ENCODE data around the gene OR10G8.
"Not testable (repeated sequence)": the region's sequence is repeated elsewhere in the genome, so short reads cannot be mapped to it uniquely, and the experiment has no call there.

The OR10G8 gene, protein sequence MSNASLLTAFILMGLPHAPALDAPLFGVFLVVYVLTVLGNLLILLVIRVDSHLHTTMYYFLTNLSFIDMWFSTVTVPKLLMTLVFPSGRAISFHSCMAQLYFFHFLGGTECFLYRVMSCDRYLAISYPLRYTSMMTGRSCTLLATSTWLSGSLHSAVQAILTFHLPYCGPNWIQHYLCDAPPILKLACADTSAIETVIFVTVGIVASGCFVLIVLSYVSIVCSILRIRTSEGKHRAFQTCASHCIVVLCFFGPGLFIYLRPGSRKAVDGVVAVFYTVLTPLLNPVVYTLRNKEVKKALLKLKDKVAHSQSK

DNA sequence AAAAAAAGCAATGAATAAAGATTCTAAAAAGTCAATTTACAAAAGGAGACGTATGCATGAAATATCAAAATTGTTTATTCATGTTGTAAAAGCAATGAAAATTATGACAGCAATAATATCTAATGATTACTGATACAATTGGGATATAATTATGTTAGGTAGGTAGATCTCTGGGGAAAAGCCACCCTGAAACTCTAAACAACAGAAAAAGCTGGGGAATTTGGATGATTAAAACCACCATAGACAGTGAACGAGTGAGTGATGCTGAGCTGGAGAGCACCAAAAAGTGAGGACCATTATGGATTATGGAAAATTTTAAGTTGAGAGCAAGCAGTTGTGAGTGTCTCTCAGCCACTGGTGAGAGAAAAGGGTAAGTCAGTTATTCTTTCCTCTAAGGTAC lies at the start of gene OR10G8:
OR10G8 (plus strand) TSS at position 301 of the 400 bp plus-strand sequence. CDS start 2,825 bp downstream, outside the sequence.
- no peak for DNase-seq

DNA sequence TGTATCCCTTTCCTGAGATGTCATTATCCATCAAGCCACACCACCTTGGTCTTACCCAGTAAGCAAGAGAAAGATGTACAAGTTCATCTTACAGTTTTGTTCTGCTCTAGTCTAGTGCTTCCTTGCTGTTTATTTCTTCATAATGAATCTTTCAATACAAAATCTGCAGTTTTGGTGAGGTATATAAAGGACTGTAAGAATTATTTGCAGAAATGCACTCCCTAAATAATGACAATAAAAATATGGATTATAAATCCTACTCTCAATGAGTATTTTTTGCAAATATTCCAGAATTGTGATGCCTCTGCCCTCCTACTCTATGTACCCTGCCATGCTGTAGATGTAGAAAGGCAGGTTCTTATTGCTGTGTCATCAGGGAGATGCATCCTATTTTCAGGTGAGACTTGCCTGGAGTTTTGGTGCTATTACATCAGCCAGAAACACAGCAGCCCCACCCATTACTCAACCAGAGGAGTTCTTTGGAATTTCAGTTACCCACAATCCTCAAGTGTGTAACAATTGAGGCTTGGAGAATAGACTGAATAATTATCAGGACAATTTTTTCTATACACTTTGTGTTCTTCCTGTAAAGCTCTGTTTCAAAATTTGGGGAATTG lies 48.8 kb upstream of the OR10G8 start, which contains the start of gene OR10S1:
OR10S1 (minus strand) TSS at position 51 of the 617 bp plus-strand sequence. CDS start 117 bp downstream, outside the sequence.
- DNase-seq: no peak

DNA sequence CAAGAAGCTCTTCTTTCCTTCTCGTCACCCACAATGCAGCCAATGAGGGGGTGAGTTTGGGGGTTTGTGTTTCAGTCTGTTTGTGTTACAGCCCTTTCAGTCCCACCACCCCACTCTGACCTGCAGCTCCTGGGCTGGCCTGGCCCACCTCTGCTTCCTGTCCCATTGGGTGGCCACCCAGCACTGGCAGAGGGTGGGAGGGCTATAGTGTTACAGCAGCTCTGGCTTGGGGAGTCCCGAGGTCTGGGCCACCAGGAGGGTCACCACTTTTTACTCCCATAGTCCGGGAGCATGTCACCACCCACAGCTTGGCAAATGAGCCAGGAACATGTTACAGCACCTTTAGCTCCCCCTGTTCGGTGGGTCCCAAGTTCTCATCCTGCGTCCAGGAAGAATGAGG lies 47.3 kb upstream of the OR10G8 start:
- no peak for DNase-seq

DNA sequence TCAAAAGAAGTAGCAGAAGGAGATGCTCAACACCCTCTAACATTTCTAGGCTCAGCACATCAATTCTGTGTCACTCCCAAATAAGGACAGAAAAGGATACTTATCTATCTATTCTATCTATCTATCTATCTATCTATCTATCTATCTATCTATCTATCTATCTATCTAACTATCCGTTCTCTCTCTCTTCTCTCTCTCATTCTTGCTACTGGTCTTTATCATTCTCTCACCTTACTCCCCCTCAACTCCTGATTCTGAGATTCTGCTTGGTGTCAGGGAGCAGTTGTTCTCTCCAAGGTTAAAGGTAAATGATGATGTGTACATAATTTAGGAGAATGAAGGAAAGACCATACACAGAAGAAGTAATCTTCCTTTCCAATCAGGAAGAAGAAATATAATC lies 31.5 kb upstream of the OR10G8 start, which contains the start of gene OR10G6:
OR10G6 (minus strand) TSS at position 43 of the 400 bp plus-strand sequence; CDS start at position 43, 0 bp downstream.
- DNase-seq: no peak

DNA sequence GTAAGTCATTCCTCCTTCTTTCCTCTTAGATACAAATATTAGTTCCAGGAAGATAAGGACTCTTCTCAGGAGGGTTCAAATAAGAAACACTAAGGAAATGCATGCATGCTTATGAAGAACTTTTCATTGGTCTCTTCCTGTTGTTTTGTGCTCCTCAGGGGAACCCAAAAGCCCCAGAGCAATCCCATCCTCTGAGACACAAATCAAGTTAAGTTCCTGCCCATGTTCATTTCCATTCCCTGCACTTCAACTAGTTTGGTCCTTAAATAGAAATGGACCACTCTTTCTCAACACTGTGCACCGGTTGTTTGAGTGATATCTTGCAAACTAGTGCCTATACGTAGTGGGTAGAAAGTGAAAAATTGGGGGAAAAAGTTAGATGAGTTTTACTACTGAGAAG lies 13.9 kb upstream of the OR10G8 start, which contains the start of gene OR10G4:
OR10G4 (plus strand) TSS at position 301 of the 400 bp plus-strand sequence. CDS start 2,578 bp downstream, outside the sequence.
- no peak for DNase-seq

DNA sequence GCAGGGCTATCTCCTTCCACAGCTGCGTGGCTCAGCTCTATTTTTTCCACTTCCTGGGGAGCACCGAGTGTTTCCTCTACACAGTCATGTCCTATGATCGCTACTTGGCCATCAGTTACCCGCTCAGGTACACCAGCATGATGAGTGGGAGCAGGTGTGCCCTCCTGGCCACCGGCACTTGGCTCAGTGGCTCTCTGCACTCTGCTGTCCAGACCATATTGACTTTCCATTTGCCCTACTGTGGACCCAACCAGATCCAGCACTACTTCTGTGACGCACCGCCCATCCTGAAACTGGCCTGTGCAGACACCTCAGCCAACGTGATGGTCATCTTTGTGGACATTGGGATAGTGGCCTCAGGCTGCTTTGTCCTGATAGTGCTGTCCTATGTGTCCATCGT lies 10.8 kb upstream of the OR10G8 start:
- not testable (repeated sequence) for DNase-seq

DNA sequence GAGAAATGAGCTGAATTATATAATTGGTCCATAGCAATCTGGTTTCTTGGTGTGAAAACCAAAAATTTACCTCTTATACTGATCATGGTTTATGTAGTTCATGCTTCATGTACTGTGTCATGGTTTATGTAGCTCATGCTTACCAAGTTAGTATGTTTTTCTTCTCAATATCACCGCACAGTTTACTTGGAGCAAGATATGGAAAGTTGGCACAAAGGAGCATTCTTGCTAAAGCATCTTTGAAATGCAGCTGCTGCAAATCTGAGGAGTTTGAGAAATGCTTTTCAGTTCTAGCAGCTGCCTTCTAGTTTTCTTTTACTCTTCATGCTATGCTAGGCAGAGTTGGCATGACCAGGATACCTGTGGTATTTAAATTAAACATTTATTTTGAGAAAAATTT lies 10.1 kb downstream of the OR10G8 start:
- DNase-seq: no peak

DNA sequence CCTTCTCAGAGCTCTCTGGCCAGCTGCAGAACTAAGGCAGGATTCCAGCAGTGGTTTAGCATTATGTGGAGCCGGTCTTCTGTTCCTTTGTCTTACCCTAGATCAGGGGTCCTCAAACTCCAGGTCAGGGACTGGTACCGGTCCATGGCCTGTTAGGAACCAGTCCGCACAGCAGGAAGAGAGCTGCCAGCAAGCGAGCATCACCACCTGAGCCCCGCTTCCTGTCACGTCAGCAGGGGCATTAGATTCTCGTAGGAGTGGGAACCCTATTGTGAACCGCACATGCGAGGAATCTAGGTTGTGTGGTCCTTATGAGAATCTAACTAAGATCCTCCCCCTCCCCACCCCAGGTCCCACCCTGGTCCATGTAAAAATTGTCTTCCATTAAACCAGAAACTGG lies 13.0 kb downstream of the OR10G8 start:
- no peak for DNase-seq

DNA sequence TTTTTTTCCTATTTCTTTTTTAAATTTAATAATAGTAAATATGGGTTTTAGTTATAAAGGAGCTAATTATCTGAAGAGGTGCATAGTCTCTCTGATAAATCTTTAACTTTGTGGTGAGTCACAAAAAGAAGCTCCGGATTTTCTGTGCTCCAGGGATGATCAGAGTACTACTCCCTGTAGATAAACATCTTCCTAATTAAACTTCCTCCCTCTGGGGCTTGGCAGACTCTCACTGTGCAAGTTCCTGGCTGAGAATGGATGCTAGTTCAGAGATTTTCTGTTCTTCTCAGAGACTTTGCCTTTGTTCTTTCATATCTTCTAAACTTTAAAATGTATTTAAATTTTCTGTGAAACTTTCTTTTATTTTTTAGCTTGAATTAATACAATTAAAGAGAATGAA lies 14.7 kb downstream of the OR10G8 start, which contains the start of gene OR10G7:
OR10G7 (minus strand) TSS at position 72 of the 400 bp plus-strand sequence. CDS start 2,324 bp downstream, outside the sequence.
- no peak for DNase-seq

DNA sequence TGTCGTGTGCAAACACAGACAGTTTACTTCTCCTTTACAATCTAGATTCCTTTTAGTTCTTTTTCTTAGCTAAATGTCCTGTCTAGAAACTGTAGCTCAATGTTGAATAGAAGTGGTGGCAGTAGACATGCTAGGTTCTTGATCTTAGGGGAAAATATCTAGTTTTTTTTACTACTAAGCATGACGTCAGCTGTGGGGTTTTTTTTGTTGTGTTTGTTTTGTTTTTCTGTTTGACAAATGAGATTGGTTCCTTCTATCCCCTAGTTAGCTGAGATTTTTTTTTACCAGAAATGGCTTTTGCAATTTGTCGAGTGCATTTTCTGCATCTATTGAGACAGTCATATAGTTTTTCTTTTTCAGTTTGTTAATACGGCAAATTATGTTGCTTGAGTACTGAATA lies 16.8 kb downstream of the OR10G8 start:
- DNase-seq: no peak

DNA sequence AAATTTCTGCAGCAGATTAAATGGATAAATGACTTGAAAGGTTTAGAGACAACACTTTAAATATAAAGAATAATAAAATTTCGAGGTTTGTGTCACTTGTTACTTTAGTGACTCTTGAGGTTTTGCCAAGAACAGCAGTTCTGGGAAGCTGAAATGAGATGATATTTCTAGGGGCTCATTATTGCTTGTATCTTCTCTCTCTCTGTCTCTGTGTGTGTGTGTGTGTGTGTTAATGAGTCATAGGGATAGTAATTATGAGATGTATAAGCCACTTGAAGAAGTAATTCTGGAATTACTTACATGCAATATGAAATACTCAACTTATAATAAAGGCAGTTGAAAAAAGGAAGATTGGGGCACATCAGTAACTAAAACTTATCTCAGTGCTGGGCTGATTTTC lies 24.1 kb downstream of the OR10G8 start:
- DNase-seq: no peak

DNA sequence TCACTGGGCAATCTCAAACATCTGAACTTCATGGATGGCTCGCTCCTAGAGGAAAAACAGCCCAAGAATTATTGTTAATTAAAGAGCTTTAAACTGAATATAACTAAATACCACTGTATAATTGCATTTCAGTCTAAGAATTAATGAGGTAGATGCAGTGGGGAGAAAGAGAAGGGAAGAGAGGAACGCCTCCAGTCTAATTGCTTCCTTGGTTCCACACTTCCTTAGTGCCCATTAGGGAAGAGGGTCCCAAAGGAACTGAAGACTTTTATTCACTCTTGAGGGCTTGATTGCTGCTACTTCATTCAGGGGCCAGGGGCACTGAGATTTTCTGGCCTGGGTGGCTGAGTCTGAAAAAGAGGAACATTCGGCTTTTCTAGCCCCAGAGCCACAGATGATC lies 26.4 kb downstream of the OR10G8 start:
- DNase-seq: no peak

DNA sequence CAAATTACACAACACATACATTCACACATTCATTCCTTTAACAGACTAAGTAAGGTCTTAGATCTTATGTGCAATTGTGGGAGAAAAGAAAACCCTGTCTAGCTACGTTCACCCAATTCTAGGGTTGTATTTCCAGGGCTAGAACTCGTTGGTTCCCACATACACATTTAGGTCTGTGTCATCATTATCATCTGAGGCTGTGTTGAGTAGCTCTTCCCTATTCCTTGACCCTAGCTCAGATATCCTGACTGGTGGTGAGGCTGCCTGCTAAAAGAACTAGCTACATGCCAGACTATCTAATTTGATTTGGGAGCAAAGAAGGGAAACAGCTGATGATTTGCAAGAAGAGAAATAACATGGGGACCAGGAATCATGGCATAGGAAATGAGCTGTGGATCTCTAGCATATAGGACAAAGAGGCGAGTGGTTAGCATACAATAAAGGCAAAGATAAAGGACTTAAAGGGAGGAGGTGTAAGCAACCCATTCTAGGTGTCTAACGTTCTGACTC lies 42.1 kb downstream of the OR10G8 start:
- no peak for DNase-seq

DNA sequence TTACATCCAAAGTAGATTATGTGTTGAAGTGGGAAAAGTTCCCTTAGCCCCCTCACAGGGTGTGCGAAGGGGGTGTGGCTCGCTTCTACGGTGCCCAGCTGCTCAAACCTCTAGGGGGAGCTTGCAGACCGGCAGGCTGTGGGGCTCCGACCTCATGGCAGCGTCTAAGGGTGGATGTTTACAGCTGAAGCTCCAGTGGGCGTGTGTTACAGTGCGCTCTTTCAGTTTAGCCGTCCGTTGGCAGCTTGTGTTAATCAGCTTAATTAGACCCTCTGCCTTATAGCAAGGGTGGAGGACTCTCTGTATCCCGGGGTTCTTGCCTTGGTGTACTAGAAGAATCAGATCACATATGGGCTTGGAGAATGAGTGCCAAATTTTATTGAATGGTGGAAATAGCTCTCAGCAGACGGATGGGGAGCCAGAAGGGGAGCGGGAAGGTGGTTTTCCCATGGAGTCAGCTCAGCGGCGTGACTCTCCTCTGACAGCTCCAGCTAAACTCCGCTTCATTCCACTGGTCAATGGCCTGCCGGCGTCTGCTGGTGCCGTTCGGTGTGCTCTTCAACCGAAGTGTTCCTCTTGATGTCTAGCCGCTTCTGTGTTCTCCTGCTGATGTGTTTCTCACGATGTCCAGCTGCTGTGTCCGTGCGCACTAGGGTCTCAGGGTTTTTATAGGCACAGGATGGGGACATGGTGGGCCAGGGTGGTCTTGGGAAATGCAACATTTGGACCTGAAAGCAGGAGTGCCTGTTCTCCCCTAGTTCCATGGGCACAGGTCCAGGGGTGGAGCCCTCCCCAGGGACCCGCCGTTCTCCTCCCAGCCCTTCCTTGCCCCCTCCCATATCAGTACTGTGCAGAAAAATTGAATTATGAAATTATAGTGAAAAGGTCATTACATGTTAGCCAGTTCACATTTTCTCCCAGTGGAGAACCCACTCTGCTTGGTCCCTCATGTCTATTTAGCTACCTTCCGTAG lies 43.1 kb downstream of the OR10G8 start:
- DNase-seq: peak; percentile 20

DNA sequence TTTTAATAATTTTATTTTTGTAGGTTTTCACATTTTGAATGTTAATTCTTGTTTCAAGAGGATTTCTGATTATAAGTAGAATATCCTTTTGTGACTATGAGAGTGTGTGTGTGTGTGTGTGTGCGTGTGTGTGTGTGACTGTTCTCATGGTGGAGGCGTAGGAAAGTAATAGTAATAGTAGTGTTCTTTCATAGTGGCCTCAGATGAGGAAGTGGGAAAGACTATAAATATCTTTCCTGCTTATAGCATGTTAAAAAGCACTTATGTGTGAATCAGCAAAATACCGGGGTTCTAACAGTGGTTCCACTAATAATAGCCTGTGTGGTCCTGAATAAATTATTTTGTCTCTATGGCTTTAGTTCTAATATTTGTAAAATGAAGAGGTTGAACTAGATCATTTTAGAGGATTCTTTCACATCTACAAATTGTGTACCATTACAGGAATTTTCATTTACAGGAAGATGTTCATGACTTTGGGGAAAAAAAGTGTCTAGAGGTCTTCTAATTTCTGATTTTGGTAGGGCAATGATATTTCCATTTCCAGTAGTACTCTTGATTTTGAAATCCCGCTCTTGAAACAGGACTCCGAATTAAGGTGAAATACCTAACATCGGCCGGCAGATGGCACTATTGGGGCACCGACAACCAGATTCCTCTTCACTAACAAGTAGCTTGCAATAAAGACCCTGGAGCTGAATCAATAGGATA lies 44.5 kb downstream of the OR10G8 start:
- peak; percentile 23 for DNase-seq

DNA sequence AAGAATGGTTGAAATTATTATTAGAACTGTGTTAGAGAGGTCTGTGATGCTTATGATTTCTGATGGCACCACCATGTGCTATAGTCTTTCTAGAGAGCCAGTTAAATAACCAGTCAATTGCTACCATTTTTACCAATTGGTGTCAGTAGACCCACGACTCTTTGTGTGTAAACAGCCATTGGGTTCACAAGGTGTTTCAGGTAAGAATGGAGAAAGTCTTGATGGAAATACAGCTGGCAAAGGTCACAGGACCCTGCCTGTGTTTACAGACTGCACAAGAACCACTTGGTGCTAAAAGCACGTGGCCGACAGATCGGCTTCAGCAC lies 45.0 kb downstream of the OR10G8 start:
- no peak for DNase-seq

DNA sequence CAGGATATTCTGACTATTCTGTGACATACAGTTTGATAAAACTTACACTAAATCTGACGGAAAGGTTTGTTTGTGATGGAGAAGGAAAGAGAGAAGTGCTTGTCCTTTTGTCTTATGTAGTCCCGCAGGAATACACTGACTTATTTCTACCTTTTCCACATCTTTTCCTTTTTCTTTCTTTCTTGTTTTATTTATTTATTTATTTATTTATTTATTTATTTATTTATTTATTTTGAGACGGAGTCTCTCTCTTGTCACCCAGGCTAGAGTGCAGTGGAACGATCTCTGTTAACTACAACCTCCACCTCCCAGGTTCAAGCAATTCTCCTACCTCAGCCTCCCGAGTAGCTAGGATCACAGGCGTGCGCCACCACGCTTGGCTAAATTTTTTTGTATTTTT lies 45.5 kb downstream of the OR10G8 start:
- no peak for DNase-seq

DNA sequence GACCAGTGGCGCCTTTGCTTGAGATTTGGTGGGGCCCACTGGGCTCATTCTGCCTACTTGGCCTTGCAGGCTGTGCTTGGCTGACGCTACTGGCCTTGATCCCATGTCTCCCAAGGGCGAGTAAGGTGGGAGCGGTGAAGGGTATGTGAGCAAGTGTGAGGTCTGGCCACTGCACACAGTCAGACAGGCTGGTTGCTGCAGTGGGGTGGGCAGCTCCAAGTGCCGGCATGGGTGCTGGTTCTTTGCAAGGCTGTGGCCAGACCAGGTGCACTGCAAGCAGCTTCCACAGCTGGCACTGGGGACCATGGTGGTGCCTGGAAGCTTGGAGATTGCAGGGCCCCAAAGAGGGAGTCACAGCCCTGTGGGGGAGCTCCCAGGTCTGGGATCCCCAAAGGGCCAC lies 48.0 kb downstream of the OR10G8 start:
- DNase-seq: no peak

DNA sequence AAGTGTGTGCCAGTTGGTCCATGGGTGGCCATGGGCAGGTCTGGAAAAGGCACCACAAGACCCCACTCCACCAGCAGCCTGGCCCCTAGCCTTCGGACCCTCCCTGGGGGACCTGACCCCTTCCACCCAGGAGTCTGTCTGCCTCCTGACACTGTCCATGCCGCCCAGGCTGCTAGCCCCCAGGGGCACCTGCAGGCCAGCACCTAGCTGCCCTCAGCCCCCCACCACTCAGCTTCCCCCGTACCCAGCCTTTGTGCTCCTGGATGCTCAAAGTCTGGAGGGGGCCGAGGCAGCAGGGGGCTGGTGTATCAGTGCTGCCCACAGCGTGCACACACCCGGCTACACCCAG lies 48.9 kb downstream of the OR10G8 start:
- DNase-seq: no peak

DNA sequence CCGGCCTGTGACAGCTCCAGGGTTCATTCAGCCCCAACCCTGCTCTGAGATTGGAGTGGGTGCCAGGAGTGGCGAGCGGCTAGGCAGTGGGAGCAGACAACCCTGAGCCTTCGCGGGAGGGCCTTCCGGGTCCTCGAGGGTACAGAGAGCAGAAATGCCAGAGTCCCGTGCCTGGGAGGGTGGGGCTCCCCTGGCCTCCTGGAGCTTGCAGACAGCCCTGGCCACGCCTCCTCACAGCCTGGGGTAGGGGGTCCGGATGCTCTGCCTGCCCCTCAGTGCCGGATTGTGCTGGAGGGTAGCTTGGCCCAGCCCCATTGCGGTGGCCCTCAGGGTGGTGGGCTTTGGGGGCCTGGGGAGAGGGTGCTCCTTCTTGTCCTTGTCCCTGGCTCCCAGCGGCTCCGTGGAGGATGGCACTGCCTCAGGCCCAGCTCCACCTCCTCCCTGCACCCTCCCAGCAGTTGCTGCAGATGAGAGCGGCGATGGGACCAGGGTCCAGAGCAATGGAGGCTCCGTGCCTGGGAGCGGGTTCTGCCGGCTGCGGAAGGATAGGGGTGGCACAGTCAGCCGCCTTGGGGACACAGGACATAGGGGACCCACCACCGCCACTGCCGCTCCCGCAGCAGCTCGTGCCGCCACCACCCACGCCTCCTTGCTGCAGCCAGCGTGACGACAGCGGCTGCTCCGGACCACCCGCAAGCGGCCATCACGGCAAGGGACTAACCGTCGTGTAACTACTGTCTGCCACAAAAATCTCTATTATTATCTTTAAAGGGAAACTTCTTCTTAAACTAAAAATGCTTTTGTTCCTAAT lies 49.4 kb downstream of the OR10G8 start:
- DNase-seq: no peak

DNA sequence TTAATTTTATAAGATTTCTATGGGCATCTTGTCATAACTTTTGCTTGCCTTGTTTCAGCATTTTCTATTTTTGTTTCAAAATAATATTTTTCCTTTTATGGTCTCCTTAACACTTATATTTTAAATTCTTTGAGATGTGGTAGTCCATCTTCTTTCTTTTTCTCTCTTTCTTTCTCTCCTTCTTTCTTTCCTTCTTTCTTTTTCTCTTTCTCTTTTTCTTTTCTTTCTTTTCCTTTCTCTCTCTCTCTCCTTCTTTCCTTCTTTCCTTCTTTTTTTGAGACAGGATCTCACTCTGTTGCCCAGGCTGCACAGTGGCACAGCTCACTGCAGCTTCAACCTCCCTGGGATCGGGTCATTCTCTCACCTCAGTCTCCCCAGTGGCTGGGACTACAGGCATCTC lies 50.7 kb downstream of the OR10G8 start:
- DNase-seq: no peak
